ENCODE measurements around the gene GPNMB.

GPNMB gene

DNA sequence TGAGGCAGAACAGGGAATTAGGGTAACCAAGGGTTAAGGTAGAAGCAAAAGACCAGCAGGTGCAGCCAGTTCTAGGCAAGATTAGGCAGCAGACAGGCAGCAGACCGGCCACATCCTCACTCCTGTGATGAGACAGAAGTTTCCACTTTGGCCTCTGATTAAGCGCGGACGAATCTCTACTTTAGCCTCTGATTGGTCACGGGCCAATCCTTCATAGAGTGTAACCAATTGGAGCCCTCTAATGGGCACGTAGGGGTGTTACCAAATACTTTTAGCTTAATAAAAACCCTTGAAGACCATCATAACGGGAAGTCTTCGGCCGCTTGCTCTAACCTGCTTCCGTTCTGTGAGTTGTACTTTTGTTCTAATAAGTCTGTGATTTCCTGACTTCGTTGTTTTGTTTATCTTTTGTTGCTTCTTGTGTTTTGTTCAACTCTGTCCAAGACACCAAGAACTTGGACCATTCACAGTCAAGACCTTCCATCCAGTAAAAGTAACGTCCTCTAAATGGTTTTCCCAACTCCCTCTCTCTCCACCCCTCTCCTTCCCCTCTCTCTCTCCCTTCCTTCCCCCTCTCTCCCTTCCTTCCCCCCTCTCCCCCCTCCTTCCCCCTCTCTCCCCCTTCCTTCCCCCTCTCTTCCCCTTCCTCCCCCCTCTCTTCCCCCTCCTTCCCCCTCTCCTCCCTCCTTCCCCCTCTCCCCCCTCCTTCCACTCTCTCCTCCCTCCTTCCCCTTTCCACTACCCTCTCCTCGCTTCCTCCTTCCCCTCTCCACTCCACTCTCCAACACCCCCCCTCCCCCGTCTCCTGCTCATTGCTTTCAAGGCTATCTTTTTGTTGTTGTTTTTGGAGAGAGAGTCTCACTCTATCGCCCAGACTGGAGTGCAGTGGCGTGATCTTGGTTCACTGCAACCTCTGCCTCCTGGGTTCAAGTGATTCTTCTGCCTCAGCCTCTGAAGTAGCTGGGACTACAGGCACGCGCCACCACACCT lies 39.4 kb downstream of the GPNMB start:
- no peaks in the 10 kb centered on the region for H3K4me1 ChIP-seq (ENCODE audit: control insufficient read depth, insufficient read depth, low read length)
- H3K9me3 ChIP-seq (ENCODE audit: control insufficient read depth, insufficient read depth, low read depth, low read length), result no peaks in the 10 kb centered on the region
- POLR2A ChIA-PET, result no interaction called here
- no peaks in the 10 kb centered on the region for H3K36me3 ChIP-seq (ENCODE audit: control insufficient read depth in 2 of 2, insufficient read depth in 1 of 2, low read length in 2 of 2)
- H3K27ac ChIP-seq (ENCODE audit: extremely low read depth, low read depth, low read length), result no peak overlapping the region
- CTCF ChIA-PET, result interaction anchor here (0.7 to 1.0 kb wide), 3 partner anchors 9 to 63 kb away, joined by 3 to 4 read pairs (median 4); no protein-coding TSS in a partner anchor
- H3K4me3 ChIP-seq (ENCODE audit: low read depth, low read length), result no peak overlapping the region
- TF ChIP-seq, protein P1, sequence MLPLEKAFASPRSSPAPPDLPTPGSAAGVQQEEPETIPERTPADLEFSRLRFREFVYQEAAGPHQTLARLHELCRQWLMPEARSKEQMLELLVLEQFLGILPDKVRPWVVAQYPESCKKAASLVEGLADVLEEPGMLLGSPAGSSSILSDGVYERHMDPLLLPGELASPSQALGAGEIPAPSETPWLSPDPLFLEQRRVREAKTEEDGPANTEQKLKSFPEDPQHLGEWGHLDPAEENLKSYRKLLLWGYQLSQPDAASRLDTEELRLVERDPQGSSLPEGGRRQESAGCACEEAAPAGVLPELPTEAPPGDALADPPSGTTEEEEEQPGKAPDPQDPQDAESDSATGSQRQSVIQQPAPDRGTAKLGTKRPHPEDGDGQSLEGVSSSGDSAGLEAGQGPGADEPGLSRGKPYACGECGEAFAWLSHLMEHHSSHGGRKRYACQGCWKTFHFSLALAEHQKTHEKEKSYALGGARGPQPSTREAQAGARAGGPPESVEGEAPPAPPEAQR (tag by site-specific recombination; IDR thresholded peaks at IDR 0.05), result no peak
- TF ChIP-seq EGR2 (tag by site-specific recombination; IDR thresholded peaks at IDR 0.05; ENCODE audit: low read depth), result no peak
- TF ChIP-seq, protein P2, sequence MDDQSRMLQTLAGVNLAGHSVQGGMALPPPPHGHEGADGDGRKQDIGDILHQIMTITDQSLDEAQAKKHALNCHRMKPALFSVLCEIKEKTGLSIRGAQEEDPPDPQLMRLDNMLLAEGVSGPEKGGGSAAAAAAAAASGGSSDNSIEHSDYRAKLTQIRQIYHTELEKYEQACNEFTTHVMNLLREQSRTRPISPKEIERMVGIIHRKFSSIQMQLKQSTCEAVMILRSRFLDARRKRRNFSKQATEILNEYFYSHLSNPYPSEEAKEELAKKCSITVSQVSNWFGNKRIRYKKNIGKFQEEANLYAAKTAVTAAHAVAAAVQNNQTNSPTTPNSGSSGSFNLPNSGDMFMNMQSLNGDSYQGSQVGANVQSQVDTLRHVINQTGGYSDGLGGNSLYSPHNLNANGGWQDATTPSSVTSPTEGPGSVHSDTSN (CRISPR knock-in tag; IDR thresholded peaks at IDR 0.05), result no peak
- no peak for TF ChIP-seq GFI1B (tag by site-specific recombination; IDR thresholded peaks at IDR 0.05)
- no peak for TF ChIP-seq SALL2 (tag by site-specific recombination; IDR thresholded peaks at IDR 0.05; ENCODE audit: borderline replicate concordance)

DNA sequence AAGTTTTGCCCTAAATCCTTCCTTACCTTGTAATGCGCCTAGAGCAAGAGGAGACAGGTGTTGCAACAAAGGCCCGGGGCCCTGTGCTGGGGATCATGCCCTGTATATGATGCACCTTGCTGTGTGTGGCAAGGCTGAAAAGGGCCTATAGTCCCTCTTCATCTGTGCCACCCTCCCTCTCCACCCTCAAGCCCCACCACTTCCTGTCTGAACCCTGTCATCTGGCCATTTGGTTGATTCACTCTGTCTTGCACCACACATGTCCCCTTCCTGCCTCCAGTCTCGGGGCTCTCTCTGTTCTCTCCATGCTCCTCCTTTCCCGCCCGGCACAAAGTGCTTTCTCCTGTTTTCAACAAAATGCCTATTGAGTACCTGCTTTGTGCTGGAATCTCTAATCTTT lies 41.0 kb downstream of the GPNMB start:
- no peak overlapping the region for H3K4me3 ChIP-seq (ENCODE audit: low read depth, low read length)
- no peak for TF ChIP-seq ZNF146 (tag by site-specific recombination; IDR thresholded peaks at IDR 0.05)
- no peaks in the 10 kb centered on the region for H3K9me3 ChIP-seq (ENCODE audit: control insufficient read depth, insufficient read depth, low read depth, low read length)
- no peaks in the 10 kb centered on the region for H3K36me3 ChIP-seq (ENCODE audit: control insufficient read depth in 2 of 2, insufficient read depth in 1 of 2, low read length in 2 of 2)
- no peak overlapping the region for H3K27ac ChIP-seq (ENCODE audit: extremely low read depth, low read depth, low read length)
- H3K4me1 ChIP-seq (ENCODE audit: control insufficient read depth, insufficient read depth, low read length), result no peaks in the 10 kb centered on the region
- ChIA-PET POLR2A (no interaction called here), CTCF (no interaction called here)

DNA sequence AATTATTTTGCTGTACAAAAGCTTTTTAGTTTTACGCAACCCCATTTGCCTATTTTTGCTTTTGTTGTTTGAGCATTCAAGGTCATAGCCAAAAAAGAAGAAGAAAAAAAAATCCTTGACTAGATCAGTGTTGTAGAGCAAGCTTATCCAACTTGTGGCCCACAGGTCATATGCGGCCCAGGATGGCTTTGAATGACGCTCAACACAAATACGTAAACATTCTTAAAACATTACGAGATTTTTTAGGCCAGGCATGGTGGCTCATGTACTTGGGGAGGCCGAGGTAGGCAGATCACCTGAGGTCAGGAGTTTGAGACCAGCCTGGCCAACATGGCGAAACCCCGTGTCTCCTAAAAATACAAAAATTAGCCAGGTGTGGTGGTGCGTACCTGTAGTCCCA lies 44.4 kb downstream of the GPNMB start:
- Histone ChIP-seq H3K4me3 (ENCODE audit: low read depth, low read length) (no peak overlapping the region), H3K4me1 (ENCODE audit: control insufficient read depth, insufficient read depth, low read length) (peaks cover 2% of the 10 kb centered on the region; the same call in 1 of the 2 replicates), H3K36me3 (ENCODE audit: control insufficient read depth in 2 of 2, insufficient read depth in 1 of 2, low read length in 2 of 2) (no peaks in the 10 kb centered on the region), H3K27ac (ENCODE audit: extremely low read depth, low read depth, low read length) (no peak overlapping the region), H3K9me3 (ENCODE audit: control insufficient read depth, insufficient read depth, low read depth, low read length) (no peaks in the 10 kb centered on the region)
- TF ChIP-seq ZNF76 (tag by site-specific recombination; IDR thresholded peaks at IDR 0.05; ENCODE audit: borderline replicate concordance, low read depth) (no peak), ZNF544 (tag by site-specific recombination; IDR thresholded peaks at IDR 0.05) (no peak), ZNF623 (tag by site-specific recombination; IDR thresholded peaks at IDR 0.05) (no peak), ZNF157 (tag by site-specific recombination; IDR thresholded peaks at IDR 0.05) (no peak), ZNF214 (tag by site-specific recombination; IDR thresholded peaks at IDR 0.05; ENCODE audit: borderline replicate concordance) (no peak), ZXDB (tag by site-specific recombination; IDR thresholded peaks at IDR 0.05) (no peak), ZNF132 (tag by site-specific recombination; IDR thresholded peaks at IDR 0.05; ENCODE audit: borderline replicate concordance) (no peak), ZNF626 (tag by site-specific recombination; IDR thresholded peaks at IDR 0.05) (no peak)
- TF ChIP-seq, protein P3, sequence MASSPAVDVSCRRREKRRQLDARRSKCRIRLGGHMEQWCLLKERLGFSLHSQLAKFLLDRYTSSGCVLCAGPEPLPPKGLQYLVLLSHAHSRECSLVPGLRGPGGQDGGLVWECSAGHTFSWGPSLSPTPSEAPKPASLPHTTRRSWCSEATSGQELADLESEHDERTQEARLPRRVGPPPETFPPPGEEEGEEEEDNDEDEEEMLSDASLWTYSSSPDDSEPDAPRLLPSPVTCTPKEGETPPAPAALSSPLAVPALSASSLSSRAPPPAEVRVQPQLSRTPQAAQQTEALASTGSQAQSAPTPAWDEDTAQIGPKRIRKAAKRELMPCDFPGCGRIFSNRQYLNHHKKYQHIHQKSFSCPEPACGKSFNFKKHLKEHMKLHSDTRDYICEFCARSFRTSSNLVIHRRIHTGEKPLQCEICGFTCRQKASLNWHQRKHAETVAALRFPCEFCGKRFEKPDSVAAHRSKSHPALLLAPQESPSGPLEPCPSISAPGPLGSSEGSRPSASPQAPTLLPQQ (tag by site-specific recombination; IDR thresholded peaks at IDR 0.05), result no peak
- POLR2A ChIA-PET, result no interaction called here
- CTCF ChIA-PET, result interaction anchor here (0.8 to 1.3 kb wide), 4 partner anchors 12 to 155 kb away, joined by 3 to 4 read pairs (median 3); no protein-coding TSS in a partner anchor

Measured in HEK293 (cell line).